Stimulated activated CD8-positive, alpha-beta memory T cell treated with anti-CD3 and anti-CD28 coated beads, Interleukin-12 subunit alpha, Interleukin-12 subunit beta, amount 100 ng/mL, for 24 hours (primary cell): Measurements from ENCODE around the gene PAX4.
A peak's percentile ranks its signal among the peaks of the same experiment; 100 is the strongest.

ENCODE experiments used
- DNase-seq: peaks from one replicate; pipeline ENCODE4 v3.0.0-alpha.2; 2020; ENCODE audit errors: extremely low read depth

The PAX4 gene

GRCh38 chr7:127629268-127629854 lies 11.4 kb upstream of the PAX4 start:
- DNase-seq: no peak

DNA sequence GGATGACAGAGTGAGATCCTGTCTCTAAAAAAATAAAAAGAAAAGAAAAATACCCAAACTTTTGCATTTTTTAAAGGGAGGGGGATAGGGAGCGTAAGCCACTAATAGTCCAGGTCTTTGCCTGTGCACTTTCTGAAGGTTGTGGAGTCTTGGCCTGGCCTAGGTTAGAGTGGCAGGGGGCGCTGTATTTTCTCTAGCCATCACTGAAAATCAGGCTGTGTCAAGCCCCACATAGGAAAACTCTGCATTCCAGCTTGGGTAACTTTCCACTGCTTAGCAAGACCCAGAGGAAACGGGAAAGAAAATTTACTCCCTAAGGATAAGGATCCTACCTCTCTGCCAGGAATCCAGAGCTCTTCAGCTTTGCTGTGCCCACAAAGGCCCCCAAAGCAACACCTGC lies 10.5 kb upstream of the PAX4 start:
- DNase-seq: no peak

DNA sequence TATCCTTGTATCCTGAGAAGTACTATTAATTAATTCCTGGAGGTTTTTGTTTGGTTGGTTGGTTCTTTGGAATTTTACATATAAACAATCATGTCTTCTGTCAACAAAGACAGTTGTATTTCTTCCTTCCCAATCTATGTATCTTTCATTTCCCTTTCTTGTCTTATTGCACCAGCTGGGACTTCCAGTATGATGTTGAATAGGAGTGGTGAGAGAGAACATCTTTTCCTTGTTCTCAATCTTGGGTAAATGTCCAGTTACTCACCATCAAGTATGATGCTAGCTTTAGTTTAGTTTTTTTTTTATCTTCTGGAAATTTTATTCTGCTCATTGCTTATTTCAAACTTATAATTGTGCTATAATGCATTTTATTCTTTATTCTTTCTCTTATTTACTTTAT lies 7.4 kb upstream of the PAX4 start:
- no peak for DNase-seq

DNA sequence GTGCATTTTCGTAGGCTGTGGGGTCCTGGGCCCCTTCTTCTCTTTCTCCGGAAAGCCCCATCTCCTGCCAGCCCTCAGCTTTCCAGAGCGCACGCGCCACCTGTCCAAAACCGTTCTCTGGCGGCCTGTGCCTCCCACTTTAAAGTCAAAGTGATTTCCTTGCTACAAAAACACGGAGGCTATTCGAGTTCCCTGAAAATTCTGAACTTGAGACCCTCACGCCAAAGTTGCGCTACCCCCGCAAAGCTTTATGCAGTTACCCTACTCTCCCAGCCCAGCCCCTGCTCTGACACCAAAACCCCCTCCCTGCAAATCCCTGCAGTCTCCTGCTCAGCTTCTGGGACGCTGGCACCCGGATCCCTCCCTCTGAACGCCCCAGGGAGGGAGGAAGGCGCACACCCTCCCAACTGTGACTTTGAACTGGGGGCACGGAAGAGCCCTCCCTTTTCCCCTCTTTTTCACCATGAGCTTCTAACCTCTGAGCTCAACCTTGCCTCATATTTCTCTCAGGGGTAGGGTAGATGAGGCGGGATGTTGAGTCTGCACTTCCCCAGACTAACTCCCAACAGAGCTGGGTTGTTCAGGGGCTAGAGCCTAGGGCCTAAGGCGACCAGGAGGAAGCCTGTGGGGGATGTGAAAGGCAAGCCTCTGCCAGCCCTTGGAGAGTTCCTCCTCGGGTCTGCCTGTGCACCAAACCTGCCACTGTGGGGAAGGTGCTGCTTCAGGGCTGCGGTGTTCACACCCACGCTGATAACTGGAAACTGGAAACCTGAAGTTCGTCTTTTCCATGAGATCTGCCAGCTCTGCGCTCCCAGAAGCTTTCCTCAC lies 2.7 kb upstream of the PAX4 start:
- no peak for DNase-seq

DNA sequence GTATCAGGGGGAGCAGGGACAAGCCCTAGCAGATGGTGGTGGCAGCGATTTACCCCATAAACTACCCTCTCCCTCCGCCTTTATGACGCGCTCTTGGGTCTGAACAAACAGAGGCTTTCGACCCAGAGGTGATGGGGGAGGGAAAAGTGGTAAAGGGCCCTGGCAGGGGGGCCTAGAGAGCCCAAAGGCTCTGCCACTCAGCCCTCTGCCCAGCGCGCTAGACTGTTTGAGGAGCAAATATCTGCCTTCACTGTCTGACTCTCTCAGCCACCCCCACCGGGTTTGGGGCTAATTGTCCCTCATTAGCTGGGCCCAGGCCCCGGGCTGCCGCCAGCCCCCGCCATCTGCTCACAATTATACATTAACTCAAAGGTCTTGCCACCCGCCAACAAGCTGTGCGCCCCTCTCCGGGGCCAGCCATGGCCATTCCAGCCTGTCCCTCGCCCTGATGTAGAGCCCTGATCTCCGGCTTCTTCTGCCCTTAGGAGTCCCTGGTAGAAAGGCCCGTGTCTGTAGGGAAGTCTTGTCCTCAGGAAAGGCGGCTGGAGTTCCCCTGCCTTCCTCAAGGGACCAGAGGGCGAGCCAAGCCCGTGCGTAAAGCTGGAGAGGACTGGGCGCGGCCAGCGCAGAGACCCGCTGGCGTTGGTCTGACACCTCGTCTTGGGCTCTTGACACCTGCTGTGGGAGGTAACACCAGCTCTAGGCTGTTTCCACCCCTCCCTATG lies 1.9 kb upstream of the PAX4 start:
- no peak for DNase-seq

DNA sequence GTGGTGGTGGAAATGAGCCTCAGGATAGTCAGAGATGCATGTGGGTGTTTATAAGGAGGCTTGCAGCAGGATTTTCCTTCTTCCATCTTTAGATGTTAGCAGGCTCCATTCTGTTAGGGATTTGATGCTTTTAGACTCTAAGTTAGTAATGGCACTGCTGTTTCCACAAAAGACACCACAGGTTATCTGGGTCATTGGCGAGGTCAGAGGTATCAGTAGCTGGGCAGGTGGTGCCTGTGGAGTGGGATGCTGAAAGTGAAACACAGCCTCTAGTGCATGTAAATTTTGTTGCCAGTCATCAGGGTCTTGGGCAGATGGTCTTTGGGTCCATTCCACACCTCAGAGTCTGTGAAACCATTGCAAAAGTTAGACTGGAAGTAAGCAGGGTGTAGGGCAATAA lies 833 bp upstream of the PAX4 start:
- no peak for DNase-seq

DNA sequence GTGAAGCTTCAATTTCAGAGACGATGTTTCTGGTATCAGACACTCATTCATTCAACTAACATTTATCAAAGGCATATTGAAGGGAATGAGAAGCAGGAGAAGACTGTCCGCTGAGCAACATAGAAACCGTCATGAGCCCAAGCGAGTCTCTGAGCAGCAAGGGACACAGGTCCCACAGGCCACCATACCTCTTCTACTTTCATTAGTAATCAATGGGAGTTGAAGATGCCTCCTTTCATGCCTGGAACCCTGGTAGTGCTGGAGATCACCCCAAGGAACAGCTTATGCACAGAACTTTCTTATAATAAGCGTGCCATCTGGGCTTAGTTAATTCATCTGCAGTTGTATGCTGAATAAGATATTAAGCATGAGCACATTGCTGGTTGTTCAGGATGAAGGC lies 1.2 kb downstream of the PAX4 start:
- DNase-seq: no peak

DNA sequence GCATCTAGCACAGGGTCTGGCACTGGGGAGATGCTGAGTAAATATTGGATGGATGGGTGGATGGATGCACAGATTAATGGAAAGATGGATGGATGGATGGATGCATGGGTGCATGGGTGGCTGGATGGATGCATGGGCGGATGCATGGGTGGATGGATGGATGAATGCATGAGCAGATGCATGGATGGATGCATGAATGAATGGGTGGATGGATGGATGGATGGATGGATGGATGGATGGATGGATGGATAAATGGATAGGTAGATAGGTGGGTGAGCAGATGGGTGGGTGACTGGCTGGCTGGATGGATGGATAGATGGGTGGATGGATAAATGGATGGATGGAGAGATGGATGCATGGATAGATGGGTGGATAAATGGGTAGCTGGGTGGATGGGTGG lies 5.7 kb downstream of the PAX4 start:
- DNase-seq: no peak

DNA sequence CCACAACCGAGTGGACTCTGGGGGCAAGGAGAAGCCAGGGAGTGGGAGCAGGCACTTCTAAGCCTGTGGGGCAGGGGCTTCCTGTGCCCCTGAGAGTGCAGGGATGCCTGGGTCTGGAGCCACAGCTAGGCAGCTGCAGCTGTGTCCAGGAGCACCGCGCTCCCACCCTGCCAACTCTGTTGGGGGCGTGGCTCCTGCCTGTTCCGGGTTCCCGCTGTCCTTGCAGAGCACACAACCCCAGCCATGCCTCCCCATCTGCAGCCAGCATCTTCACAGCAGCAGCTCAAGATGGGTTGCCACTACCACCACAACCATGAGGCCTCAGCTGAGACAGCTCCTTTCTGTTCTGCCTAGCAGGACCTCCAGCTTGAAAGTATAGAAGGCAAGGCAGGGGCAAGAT lies 8.6 kb downstream of the PAX4 start:
- no peak for DNase-seq

- no peak for DNase-seq
These were observed 9.5 kb downstream of the PAX4 start for GRCh38 chr7:127608446-127608845.

DNA sequence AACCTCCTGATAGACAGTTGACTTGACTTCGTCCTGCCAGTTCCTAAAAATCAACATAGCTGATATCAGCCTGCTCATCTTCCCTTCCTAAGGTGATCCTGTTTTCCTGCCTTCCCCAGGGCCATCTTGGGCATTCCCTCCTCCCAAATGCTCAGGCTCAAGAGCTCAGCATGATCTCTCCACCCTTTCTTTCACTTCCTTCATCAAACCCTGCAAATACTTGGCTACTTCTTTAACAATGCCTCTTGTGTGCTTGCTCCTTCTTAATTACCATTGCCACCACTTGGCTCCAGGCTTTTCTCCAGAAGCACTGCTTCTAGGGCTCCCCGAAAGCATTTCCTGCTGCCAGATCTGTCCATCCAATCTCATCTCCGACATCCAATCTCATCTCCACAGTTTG lies 17.1 kb downstream of the PAX4 start:
- no peak for DNase-seq

GRCh38 chr7:127598318-127598717 lies 19.6 kb downstream of the PAX4 start:
- DNase-seq: no peak

- DNase-seq: no peak
These were observed 22.2 kb downstream of the PAX4 start for GRCh38 chr7:127595737-127596136.

- DNase-seq: no peak
These were observed 23.5 kb downstream of the PAX4 start for GRCh38 chr7:127594490-127594889.

DNA sequence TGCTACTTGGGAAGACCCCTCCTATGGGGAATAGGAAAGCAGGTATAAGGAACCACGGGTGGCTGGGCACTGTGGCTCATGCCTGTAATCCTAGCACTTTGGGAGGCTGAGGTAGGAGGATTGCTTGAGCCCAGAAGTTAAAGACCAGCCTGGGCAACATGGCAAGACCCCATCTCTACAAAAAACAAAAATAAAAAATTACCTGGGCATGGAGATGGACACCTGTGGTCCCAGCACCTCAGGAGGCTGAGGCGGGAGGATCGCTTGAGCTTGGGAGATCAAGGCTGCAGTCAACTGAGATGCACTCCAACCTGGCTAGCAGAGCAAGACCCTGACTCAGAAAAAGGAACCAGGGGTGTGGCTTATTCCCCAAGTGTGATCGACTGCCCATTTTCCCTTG lies 25.4 kb downstream of the PAX4 start:
- no peak for DNase-seq

DNA sequence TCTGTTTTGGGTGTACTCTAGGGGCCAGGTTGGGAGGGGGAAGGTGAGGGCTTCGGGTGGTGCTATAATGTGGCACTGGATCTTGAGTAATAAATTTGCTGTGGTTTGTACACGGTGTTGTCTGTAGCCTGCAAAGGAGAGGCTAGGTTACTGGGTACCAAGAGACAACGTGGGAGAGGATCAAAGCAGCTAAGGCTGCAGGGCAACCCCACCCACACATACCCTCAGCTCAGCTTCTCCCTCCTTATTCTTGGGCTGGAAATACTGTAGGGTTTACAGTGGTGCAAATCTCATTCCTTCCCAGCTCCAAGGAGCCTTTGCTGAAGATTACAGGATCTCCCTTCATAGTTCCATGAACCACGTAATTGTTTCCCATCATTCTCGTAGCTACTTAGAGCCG lies 26.4 kb downstream of the PAX4 start:
- no peak for DNase-seq

DNA sequence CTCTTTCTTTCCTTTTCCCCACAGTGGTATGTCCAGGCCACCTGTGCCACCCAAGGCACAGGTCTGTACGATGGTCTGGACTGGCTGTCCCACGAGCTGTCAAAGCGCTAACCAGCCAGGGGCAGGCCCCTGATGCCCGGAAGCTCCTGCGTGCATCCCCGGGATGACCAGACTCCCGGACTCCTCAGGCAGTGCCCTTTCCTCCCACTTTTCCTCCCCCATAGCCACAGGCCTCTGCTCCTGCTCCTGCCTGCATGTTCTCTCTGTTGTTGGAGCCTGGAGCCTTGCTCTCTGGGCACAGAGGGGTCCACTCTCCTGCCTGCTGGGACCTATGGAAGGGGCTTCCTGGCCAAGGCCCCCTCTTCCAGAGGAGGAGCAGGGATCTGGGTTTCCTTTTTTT lies 26.8 kb downstream of the PAX4 start:
- no peak for DNase-seq

DNA sequence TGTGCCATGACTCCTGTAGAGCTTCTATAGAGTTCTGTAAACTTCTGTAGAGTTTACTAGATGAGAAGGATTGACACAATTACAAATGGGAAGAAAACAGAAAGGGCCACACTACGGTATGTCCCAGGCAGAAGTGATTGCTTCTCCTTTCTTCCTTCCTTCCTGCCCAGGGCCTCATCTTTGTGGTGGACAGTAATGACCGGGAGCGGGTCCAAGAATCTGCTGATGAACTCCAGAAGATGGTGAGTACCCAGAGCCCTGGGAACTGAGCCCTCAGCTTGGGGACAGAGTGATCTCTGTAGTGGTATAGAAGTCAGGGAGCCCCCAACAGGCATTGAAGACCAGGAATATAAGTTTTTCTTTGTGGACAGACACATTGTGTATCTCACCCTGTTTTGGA lies 28.0 kb downstream of the PAX4 start:
- DNase-seq: no peak

- no peak for DNase-seq
These were observed 29.1 kb downstream of the PAX4 start for GRCh38 chr7:127588697-127589482.

GRCh38 chr7:127588019-127588696 lies 29.8 kb downstream of the PAX4 start, which contains the start of gene ARF5:
TSS of gene ARF5 (plus strand) at chr7:127588411. CDS start at chr7:127588499, 88 bp downstream.
- DNase-seq: peak; percentile 65

GRCh38 chr7:127587663-127588018 lies 30.3 kb downstream of the PAX4 start:
- DNase-seq: no peak

- no peak for DNase-seq
These were observed 31.6 kb downstream of the PAX4 start for GRCh38 chr7:127586346-127586745.
